Fibroblast of mammary gland (primary cell): ENCODE results near the gene SGTA.

Experiments used
- DNase-seq: peaks from one replicate; pipeline ENCODE4 v3.0.0-alpha.2; 2010; ENCODE audit warnings: low read depth
- H3K4me3 ChIP-seq: 2 replicates; pipeline ENCODE4 v1.5.1; 2011; ENCODE audit warnings: low read depth, mild to moderate bottlenecking, low read length, moderate library complexity; ENCODE audit not compliant: control insufficient read depth
- TF ChIP-seq, protein P1 (sequence below): conservative IDR thresholded peaks from 2 replicates; pipeline ENCODE4 v1.5.1; 2011; ENCODE audit warnings: low read depth, low read length, inconsistent platforms; ENCODE audit not compliant: control insufficient read depth, insufficient read depth

SGTA gene

DNA sequence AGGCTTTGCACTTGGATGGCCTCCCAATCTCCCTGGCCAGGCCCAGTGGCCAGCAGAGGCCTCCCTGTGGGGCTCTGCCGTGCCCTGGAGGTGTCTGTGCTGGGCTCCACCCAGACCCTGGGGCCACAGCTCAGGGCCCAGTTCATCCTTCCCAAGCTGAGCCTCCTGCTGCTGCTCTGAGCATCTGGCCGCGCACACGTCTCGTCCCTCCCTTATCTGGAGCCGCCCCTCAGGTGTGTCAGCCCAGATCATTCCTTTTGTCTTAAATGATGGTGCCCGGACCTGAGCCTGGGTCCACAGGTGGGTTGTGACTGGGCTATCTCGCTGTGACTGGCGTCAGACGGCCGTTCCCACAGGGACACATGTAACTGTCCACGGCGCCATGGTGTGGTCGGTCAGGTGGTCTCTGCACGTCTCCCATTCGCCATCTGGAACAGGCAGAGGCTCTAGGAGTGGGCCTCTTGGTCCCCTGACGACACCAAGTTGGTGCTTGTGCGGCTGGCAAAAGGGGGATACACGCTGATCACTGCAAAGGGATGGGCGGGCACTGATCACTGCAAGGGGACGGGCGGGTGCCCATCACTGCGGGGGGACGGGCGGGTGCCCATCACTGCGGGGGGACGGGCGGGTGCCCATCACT is 22.3 kb upstream of the SGTA start:
- no peak for DNase-seq
- no peak overlapping the region for H3K4me3 ChIP-seq
- TF ChIP-seq, protein P1, sequence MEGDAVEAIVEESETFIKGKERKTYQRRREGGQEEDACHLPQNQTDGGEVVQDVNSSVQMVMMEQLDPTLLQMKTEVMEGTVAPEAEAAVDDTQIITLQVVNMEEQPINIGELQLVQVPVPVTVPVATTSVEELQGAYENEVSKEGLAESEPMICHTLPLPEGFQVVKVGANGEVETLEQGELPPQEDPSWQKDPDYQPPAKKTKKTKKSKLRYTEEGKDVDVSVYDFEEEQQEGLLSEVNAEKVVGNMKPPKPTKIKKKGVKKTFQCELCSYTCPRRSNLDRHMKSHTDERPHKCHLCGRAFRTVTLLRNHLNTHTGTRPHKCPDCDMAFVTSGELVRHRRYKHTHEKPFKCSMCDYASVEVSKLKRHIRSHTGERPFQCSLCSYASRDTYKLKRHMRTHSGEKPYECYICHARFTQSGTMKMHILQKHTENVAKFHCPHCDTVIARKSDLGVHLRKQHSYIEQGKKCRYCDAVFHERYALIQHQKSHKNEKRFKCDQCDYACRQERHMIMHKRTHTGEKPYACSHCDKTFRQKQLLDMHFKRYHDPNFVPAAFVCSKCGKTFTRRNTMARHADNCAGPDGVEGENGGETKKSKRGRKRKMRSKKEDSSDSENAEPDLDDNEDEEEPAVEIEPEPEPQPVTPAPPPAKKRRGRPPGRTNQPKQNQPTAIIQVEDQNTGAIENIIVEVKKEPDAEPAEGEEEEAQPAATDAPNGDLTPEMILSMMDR, result no peak

DNA sequence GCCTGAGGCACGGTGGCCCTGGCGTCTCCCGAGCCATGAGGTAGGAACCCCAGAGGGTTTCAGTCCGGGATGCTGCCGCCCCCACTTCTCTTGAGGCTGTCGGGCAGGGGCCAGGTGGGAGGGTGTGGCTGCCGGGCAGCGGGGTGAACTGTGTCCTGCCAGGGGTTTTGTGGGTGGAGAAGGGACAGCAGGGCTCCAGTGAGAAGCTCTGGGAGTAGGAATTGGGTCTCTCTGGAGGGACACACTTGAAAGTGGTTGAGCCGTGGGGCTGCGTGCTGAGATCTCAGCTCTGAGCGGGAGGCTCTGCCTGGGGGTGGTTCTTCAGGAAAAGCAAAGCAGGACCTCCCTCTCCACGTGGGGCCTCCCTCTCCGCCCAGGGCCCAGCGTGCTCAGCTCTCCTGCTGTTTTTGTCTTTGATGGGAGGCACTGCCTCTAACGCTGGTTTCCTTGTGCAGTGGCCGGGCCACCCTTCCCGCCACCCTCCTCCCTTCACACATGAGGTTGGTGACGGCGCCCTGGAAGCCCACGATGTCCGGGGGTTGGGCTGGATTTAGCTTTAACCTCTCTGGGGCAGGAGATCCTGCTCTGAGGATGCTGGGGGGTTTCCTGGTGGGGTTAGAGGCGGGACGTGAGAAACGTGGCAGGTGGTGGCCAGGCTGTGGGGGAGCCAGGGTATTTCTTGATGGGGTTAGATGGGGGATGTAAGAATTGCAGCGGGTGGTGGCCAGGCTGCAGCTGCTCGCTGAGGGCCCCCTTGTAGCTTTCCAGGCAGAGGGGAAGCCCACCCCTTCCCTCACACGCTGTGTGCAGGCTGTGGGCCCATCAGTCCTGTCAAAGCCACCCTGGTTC is 21.3 kb upstream of the SGTA start:
- TF ChIP-seq, protein P1, result no peak
- no peak overlapping the region for H3K4me3 ChIP-seq
- DNase-seq, result no peak

DNA sequence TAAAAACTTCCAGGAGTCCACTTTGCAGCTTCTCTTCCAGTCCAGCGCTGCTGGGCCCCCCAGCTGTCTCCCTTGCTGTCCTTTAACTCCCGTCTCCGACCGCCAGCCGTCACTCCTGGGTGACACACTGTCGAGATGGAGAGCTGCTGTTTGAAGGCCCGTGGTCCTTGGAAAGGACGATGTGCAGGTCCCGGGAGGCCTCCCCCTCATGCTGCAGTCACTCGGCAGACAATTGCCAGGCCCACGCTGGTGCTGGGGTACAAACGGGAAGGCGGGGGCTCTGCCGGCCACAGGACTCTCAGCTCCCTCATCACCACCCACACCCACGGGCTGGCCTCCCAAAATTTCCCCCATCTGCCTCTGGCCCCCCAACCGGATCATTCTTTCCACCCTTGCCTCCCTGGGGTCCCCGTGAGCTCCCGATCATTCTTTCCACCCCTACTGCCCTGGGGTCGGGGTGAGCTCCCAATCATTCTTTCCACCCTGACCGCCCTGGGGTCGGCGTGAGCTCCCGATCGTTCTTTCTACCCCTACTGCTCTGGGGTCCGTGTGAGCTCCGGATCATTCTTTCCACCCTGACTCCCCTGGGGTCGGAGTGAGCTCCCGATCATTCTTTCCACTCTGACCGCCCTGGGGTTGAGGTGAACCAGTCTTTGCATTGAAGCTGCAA is 20.5 kb upstream of the SGTA start:
- TF ChIP-seq, protein P1, result no peak
- no peak for DNase-seq
- no peak overlapping the region for H3K4me3 ChIP-seq

DNA sequence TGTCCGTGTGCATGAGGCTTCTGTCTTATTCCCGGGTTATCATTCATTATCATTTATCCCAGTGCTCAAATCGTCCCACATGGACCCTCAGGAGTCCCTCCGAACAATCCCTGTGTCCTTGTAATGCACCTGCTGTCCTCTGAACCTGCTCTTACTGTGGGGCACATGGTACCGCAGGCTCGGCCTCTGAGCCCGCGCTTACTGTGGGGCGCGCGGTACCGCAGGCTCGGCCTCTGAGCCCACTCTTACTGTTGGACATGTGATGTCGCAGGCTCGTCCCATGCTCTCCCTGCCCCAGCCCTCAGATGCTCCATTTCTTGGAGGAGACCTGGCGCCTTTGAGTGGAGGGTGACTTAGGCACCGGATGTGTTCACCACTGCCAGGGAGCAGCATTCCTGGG is 19.8 kb upstream of the SGTA start:
- no peak for DNase-seq
- TF ChIP-seq, protein P1, result no peak
- no peak overlapping the region for H3K4me3 ChIP-seq

DNA sequence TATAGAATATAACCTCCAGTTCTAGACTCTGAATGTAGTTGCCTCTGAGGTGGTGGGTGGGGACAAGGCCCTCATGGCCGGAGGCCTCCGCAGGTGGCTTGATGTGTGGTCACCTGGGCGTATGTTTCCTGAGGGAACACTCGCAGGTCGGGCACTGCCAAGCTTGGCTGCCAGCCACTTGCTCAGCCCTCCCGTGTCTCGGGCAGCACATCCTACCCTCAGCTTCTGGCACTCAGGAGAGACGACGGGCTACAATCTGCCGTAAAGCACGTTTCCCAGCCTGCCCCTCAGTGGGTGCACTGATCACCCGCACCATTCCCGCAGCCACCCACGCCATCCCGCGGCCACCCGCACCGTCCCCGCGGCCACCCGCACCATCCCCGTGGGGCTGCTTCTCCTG is 17.4 kb upstream of the SGTA start:
- no peak overlapping the region for H3K4me3 ChIP-seq
- TF ChIP-seq, protein P1, result no peak
- DNase-seq, result no peak

DNA sequence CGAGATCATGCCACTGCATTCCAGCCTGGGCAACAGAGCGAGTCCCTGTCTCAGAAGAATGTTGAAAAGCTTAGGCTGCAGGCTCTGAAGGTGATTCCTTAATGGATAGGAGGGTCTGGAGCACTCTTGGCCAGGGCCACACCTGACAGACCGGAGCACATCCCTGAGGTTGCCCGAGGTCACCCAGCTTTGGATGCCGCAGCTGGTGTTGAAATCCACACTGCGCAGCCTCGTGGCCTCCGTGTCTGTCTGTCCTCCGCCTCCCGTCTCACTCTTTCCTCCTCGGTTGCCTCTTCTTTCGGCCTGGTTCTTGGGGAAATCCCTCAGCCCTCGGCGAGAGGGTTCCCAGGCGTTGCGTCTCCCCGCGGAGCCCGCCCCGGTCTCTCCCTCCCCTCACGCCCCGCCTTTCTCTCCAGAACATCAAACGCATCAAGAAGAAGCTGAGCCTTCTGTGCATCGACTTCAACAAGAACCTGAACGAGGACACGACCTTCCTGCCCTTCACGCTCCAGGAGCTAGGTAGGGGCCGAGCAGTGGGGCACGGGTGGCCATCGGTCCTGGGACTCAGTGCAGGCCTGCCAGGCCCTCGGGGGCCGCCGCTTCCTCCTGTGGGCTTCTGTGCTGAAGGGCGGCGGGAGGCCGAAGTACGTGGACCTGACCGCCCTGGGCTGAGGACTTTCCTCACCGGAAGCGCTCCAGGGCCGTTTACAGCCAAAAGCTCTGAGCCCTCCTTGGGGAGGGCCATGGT is 16.4 kb upstream of the SGTA start:
- DNase-seq, result no peak
- TF ChIP-seq, protein P1, result no peak
- H3K4me3 ChIP-seq, result no peak overlapping the region
